Activated CD8-positive, alpha-beta memory T cell treated with anti-CD3 and anti-CD28 coated beads, Interleukin-2, amount 50 U/mL, for 48 hours (primary cell): Measurements from ENCODE around the gene PPP2R2C.

ENCODE experiments used
- DNase-seq: peaks from one replicate; pipeline ENCODE4 v3.0.0-alpha.2; 2020

Gene PPP2R2C

GRCh38 chr4:6472387-6473263 is at the start of gene PPP2R2C:
TSS of gene PPP2R2C (minus strand) at chr4:6472614. CDS start at chr4:6472229, 385 bp downstream.
- DNase-seq: peak; percentile 47

GRCh38 chr4:6520978-6521377 is 48.6 kb upstream of the PPP2R2C start:
- DNase-seq: no peak

- DNase-seq: no peak
Observed at GRCh38 chr4:6520051-6520636, 47.7 kb upstream of the PPP2R2C start.

GRCh38 chr4:6517171-6517570 is 44.8 kb upstream of the PPP2R2C start:
- no peak for DNase-seq

- DNase-seq: no peak
Observed at GRCh38 chr4:6516762-6517161, 44.3 kb upstream of the PPP2R2C start.

GRCh38 chr4:6516281-6516680 is 43.9 kb upstream of the PPP2R2C start:
- no peak for DNase-seq

- DNase-seq: no peak
Observed at GRCh38 chr4:6513678-6514077, 41.3 kb upstream of the PPP2R2C start.

GRCh38 chr4:6509587-6509986 is 37.2 kb upstream of the PPP2R2C start:
- DNase-seq: no peak

- peak; percentile 6 for DNase-seq
Observed at GRCh38 chr4:6507345-6507744, 34.9 kb upstream of the PPP2R2C start.

GRCh38 chr4:6506616-6507140 is 34.3 kb upstream of the PPP2R2C start:
- DNase-seq: peak; percentile 17

GRCh38 chr4:6504900-6505496 is 32.6 kb upstream of the PPP2R2C start:
- no peak for DNase-seq

- no peak for DNase-seq
Observed at GRCh38 chr4:6502747-6503465, 30.5 kb upstream of the PPP2R2C start.

- DNase-seq: no peak
Observed at GRCh38 chr4:6502147-6502546, 29.7 kb upstream of the PPP2R2C start.

GRCh38 chr4:6501171-6501570 is 28.8 kb upstream of the PPP2R2C start:
- no peak for DNase-seq

GRCh38 chr4:6500481-6501140 is 28.2 kb upstream of the PPP2R2C start:
- DNase-seq: no peak

GRCh38 chr4:6499238-6499600 is 26.8 kb upstream of the PPP2R2C start:
- DNase-seq: no peak

GRCh38 chr4:6498511-6499237 is 26.3 kb upstream of the PPP2R2C start:
- no peak for DNase-seq

GRCh38 chr4:6497796-6498195 is 25.4 kb upstream of the PPP2R2C start:
- DNase-seq: no peak

- no peak for DNase-seq
Observed at GRCh38 chr4:6495736-6496135, 23.3 kb upstream of the PPP2R2C start.

GRCh38 chr4:6495296-6495590 is 22.8 kb upstream of the PPP2R2C start:
- no peak for DNase-seq

GRCh38 chr4:6494431-6495295 is 22.2 kb upstream of the PPP2R2C start:
- peak; percentile 42 for DNase-seq
